Esophagus squamous epithelium (tissue), 4 donors: ENCODE results near the gene KRT8.

Experiments
- CTCF ChIP-seq, 6 experiments: fragments of 450-650 bp in 4 of 6; fragments of 200-600 bp in 2 of 6; sonication (generic) in 2 of 6; IDR thresholded peaks; one replicate each; pipeline ENCODE4 v1.5.1; 2016 to 2019; ENCODE audit warnings: antibody characterized with exemption in 6 of 6, mild to moderate bottlenecking in 4 of 6, moderate library complexity in 4 of 6
- POLR2A ChIP-seq, 4 donors: fragments of 450-650 bp; IDR thresholded peaks; one replicate each; pipeline ENCODE4 v1.6.1; 2017; ENCODE audit warnings: antibody characterized with exemption in 4 of 4, mild to moderate bottlenecking in 4 of 4, moderate library complexity in 3 of 4

DNA sequence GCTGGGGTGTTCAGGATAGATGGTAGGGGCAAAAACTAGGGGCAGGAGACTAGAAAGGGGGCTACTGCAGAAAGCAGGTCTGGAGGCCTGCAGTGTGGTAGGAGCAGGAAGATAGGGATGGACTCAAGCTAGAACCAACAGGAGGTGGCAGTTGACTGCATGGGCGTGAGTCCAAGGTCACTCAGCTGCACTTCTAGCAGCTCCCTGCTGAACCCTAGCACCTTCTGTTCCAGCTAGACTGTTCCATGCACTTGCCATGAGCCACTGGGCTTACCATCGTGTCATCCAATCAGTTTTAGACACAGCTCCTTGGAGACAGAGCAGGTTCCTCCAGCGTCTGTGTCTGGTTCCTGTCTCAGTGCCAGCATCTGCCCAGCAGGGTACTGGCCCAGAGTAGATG, 11.3 kb upstream of the KRT8 start:
- TF ChIP-seq CTCF (IDR thresholded peaks at IDR 0.05) (no peak), POLR2A (IDR thresholded peaks at IDR 0.05) (no peak)
